ENCODE measurements around the gene CTDP1. TPM values are rescaled to one million over a fixed set of nuclear protein-coding genes. Genes with fewer than 3 reads are reported as not detected.
"Not testable (repeated sequence)": the region's sequence is repeated elsewhere in the genome, so short reads cannot be mapped to it uniquely, and the experiment has no call there.

The CTDP1 gene
- polyA plus RNA-seq, 1 experiment = 12.9 TPM

- ChIA-PET POLR2A (no interaction called here), CTCF (interaction anchor here (1.6 kb wide), 1 partner anchor 10 kb away, joined by 4 read pairs; no protein-coding TSS in a partner anchor)
- H3K36me3 ChIP-seq (ENCODE audit: control insufficient read depth, insufficient read depth, low read length) = peaks cover 28% of the 10 kb centered on the region
- no peak for TF ChIP-seq CTCF (IDR thresholded peaks at IDR 0.05; ENCODE audit: insufficient read depth, low read depth, low read length)
- no peak overlapping the region for H3K4me3 ChIP-seq (ENCODE audit: low read depth, low read length)
- no peaks in the 10 kb centered on the region for H3K27me3 ChIP-seq (ENCODE audit: control insufficient read depth, insufficient read depth, low read length)
- DNase-seq (ENCODE audit: low read depth) = no peak
Measured at GRCh38 chr18:79718126-79718525, 38.5 kb downstream of the CTDP1 start.

GRCh38 chr18:79718878-79719477 lies 39.4 kb downstream of the CTDP1 start:
- Histone ChIP-seq H3K4me3 (ENCODE audit: low read depth, low read length) (no peak overlapping the region), H3K27me3 (ENCODE audit: control insufficient read depth, insufficient read depth, low read length) (no peaks in the 10 kb centered on the region), H3K36me3 (ENCODE audit: control insufficient read depth, insufficient read depth, low read length) (peaks cover 30% of the 10 kb centered on the region)
- ChIA-PET CTCF (no interaction called here), POLR2A (no interaction called here)
- no peak for TF ChIP-seq CTCF (IDR thresholded peaks at IDR 0.05; ENCODE audit: insufficient read depth, low read depth, low read length)
- no peak for DNase-seq (ENCODE audit: low read depth)

- H3K4me3 ChIP-seq (ENCODE audit: low read depth, low read length); CTCF ChIA-PET; POLR2A ChIA-PET; H3K27me3 ChIP-seq (ENCODE audit: control insufficient read depth, insufficient read depth, low read length); DNase-seq (ENCODE audit: low read depth): not testable (repeated sequence)
- peaks cover 27% of the 10 kb centered on the region for H3K36me3 ChIP-seq (ENCODE audit: control insufficient read depth, insufficient read depth, low read length)
Measured at GRCh38 chr18:79719478-79720358, 40.1 kb downstream of the CTDP1 start.

GRCh38 chr18:79720359-79720733 lies 40.7 kb downstream of the CTDP1 start:
- POLR2A ChIA-PET = no interaction called here
- no peak for TF ChIP-seq CTCF (IDR thresholded peaks at IDR 0.05; ENCODE audit: insufficient read depth, low read depth, low read length)
- CTCF ChIA-PET = no interaction called here
- no peak overlapping the region for H3K4me3 ChIP-seq (ENCODE audit: low read depth, low read length)
- peaks cover 26% of the 10 kb centered on the region for H3K36me3 ChIP-seq (ENCODE audit: control insufficient read depth, insufficient read depth, low read length)
- no peaks in the 10 kb centered on the region for H3K27me3 ChIP-seq (ENCODE audit: control insufficient read depth, insufficient read depth, low read length)
- no peak for DNase-seq (ENCODE audit: low read depth)

- H3K36me3 ChIP-seq (ENCODE audit: control insufficient read depth, insufficient read depth, low read length) = peaks cover 21% of the 10 kb centered on the region
- ChIA-PET POLR2A (no interaction called here), CTCF (no interaction called here)
- no peaks in the 10 kb centered on the region for H3K27me3 ChIP-seq (ENCODE audit: control insufficient read depth, insufficient read depth, low read length)
- no peak for TF ChIP-seq CTCF (IDR thresholded peaks at IDR 0.05; ENCODE audit: insufficient read depth, low read depth, low read length)
- H3K4me3 ChIP-seq (ENCODE audit: low read depth, low read length) = no peak overlapping the region
- no peak for DNase-seq (ENCODE audit: low read depth)
Measured at GRCh38 chr18:79723036-79723435, 43.4 kb downstream of the CTDP1 start.
